GM21529 (cell line): ENCODE data around the gene UCP3.
A peak's percentile ranks its signal among the peaks of the same experiment; 100 is the strongest.

ENCODE experiments used
- ATAC-seq: cut with Tn5 transposase; IDR thresholded peaks from one replicate; pipeline ENCODE4 v1.9.1; 2021; ENCODE audit not compliant: unreplicated experiment

UCP3 gene

GRCh38 chr11:74018331-74019005 lies 9.6 kb upstream of the UCP3 start:
- no peak for ATAC-seq

GRCh38 chr11:74017631-74018030 lies 8.7 kb upstream of the UCP3 start:
- no peak for ATAC-seq

- ATAC-seq = no peak
Measured at GRCh38 chr11:74015919-74016684, 7.2 kb upstream of the UCP3 start.

- no peak for ATAC-seq
Measured at GRCh38 chr11:74014880-74015279, 6.0 kb upstream of the UCP3 start.

GRCh38 chr11:74013141-74013540 lies 4.3 kb upstream of the UCP3 start:
- no peak for ATAC-seq

- no peak for ATAC-seq
Measured at GRCh38 chr11:74012074-74012809, 3.4 kb upstream of the UCP3 start.

- ATAC-seq = peak; percentile 78
Measured at GRCh38 chr11:74011360-74012073, 2.6 kb upstream of the UCP3 start.

GRCh38 chr11:74010306-74011300 lies 1.7 kb upstream of the UCP3 start:
- ATAC-seq = no peak

- no peak for ATAC-seq
Measured at GRCh38 chr11:74009675-74010305, 905 bp upstream of the UCP3 start.

GRCh38 chr11:74009230-74009547 lies 304 bp upstream of the UCP3 start:
- ATAC-seq = no peak

- no peak for ATAC-seq
Measured at GRCh38 chr11:74007691-74008372, 1.1 kb downstream of the UCP3 start.

- ATAC-seq = no peak
Measured at GRCh38 chr11:74006743-74007304, 2.1 kb downstream of the UCP3 start.

GRCh38 chr11:74005721-74006517 lies 3.0 kb downstream of the UCP3 start:
- no peak for ATAC-seq

- ATAC-seq = no peak
Measured at GRCh38 chr11:74004759-74005615, 3.9 kb downstream of the UCP3 start.

GRCh38 chr11:74004046-74004695 lies 4.7 kb downstream of the UCP3 start:
- ATAC-seq = no peak

- ATAC-seq = no peak
Measured at GRCh38 chr11:74002832-74003231, 6.1 kb downstream of the UCP3 start.
